H9 (cell line): ENCODE results near the gene MRM3. TPM values are rescaled to one million over a fixed set of nuclear protein-coding genes. Genes with fewer than 3 reads are reported as not detected.

Source experiments
- DNase-seq: peaks from one replicate; pipeline ENCODE4 v3.0.0-alpha.2; 2017
- H2AFZ ChIP-seq: one replicate; pipeline ENCODE4 v1.6.1; 2013; ENCODE audit warnings: mild to moderate bottlenecking, low read length, control low read depth, moderate library complexity
- H2AK5ac ChIP-seq: 2 replicates; pipeline ENCODE4 v1.6.1; 2013; ENCODE audit warnings: low read length, control low read depth, mixed read lengths; ENCODE audit not compliant: insufficient read length
- H2BK120ac ChIP-seq: one replicate; pipeline ENCODE4 v1.6.1; 2013; ENCODE audit warnings: low read depth, mild to moderate bottlenecking, low read length, control low read depth, inconsistent platforms; ENCODE audit not compliant: poor library complexity, severe bottlenecking
- H2BK12ac ChIP-seq: 2 replicates; pipeline ENCODE4 v1.6.1; 2013; ENCODE audit warnings: low read length, control low read depth, mixed read lengths, low read depth; ENCODE audit not compliant: insufficient read length
- H2BK15ac ChIP-seq: 2 replicates; pipeline ENCODE4 v1.6.1; 2013; ENCODE audit warnings: low read depth, low read length, control low read depth
- H2BK20ac ChIP-seq: one replicate; pipeline ENCODE4 v1.6.1; 2013; ENCODE audit warnings: low read depth, mild to moderate bottlenecking, low read length, control low read depth, inconsistent platforms; ENCODE audit not compliant: poor library complexity, severe bottlenecking
- H2BK5ac ChIP-seq: 2 replicates; pipeline ENCODE4 v1.6.1; 2013; ENCODE audit warnings: low read length, control low read depth, mixed read lengths; ENCODE audit not compliant: insufficient read length
- H3K14ac ChIP-seq: 2 replicates; pipeline ENCODE4 v1.6.1; 2013; ENCODE audit warnings: low read length, control low read depth; ENCODE audit not compliant: insufficient read depth
- H3K18ac ChIP-seq: 2 replicates; pipeline ENCODE4 v1.6.1; 2013; ENCODE audit warnings: low read depth, mild to moderate bottlenecking, mixed read lengths, low read length, control low read depth; ENCODE audit not compliant: insufficient read length
- H3K23ac ChIP-seq: 2 replicates; pipeline ENCODE4 v1.6.1; 2013; ENCODE audit warnings: low read length, control low read depth, mixed read lengths, low read depth; ENCODE audit not compliant: insufficient read length
- H3K23me2 ChIP-seq: 2 replicates; pipeline ENCODE4 v1.6.1; 2013; ENCODE audit warnings: low read depth, mild to moderate bottlenecking, mixed read lengths, low read length, control low read depth; ENCODE audit not compliant: insufficient read length, poor library complexity, severe bottlenecking
- H3K27ac ChIP-seq: 2 replicates; pipeline ENCODE4 v1.5.1; 2013; ENCODE audit warnings: low read length, control low read depth, mixed read lengths, low read depth; ENCODE audit not compliant: insufficient read length
- H3K27me3 ChIP-seq: 2 replicates; pipeline ENCODE4 v1.6.1; 2013; ENCODE audit warnings: low read length, control low read depth, inconsistent platforms; ENCODE audit not compliant: insufficient read depth
- H3K4ac ChIP-seq: 2 replicates; pipeline ENCODE4 v1.6.1; 2013; ENCODE audit warnings: low read depth, mild to moderate bottlenecking, control low read depth, inconsistent platforms, low read length, moderate library complexity
- H3K4me1 ChIP-seq: 2 replicates; pipeline ENCODE4 v1.6.1; 2013; ENCODE audit warnings: low read length, control low read depth, inconsistent platforms; ENCODE audit not compliant: insufficient read depth
- H3K4me2 ChIP-seq: 2 replicates; pipeline ENCODE4 v1.6.1; 2013; ENCODE audit warnings: low read length, control low read depth, mixed read lengths; ENCODE audit not compliant: insufficient read length, insufficient read depth
- H3K56ac ChIP-seq: 2 replicates; pipeline ENCODE4 v1.6.1; 2013; ENCODE audit warnings: low read depth, mild to moderate bottlenecking, mixed read lengths, low read length, control low read depth; ENCODE audit not compliant: insufficient read length
- H3K79me1 ChIP-seq: 2 replicates; pipeline ENCODE4 v1.6.1; 2013; ENCODE audit warnings: low read depth, mild to moderate bottlenecking, moderate library complexity, low read length, control low read depth, inconsistent platforms; ENCODE audit not compliant: insufficient read depth, poor library complexity, severe bottlenecking
- H3K79me2 ChIP-seq: 2 replicates; pipeline ENCODE4 v1.6.1; 2013; ENCODE audit warnings: low read length, control low read depth, inconsistent platforms; ENCODE audit not compliant: insufficient read depth
- H3K9ac ChIP-seq: 2 replicates; pipeline ENCODE4 v1.6.1; 2013; ENCODE audit warnings: low read length, control low read depth, mixed read lengths; ENCODE audit not compliant: insufficient read length; ENCODE audit errors: extremely low read depth
- H3K9me3 ChIP-seq: one replicate; pipeline ENCODE4 v1.6.1; 2013; ENCODE audit warnings: low read depth, low read length, inconsistent platforms; ENCODE audit not compliant: control insufficient read depth
- H3T11ph ChIP-seq: one replicate; pipeline ENCODE4 v1.6.1; 2013; ENCODE audit warnings: mild to moderate bottlenecking, low read length, control low read depth, inconsistent platforms
- H4K20me1 ChIP-seq: one replicate; pipeline ENCODE4 v1.6.1; 2013; ENCODE audit not compliant: control insufficient read depth, insufficient read length, insufficient read depth
- H4K5ac ChIP-seq: 2 replicates; pipeline ENCODE4 v1.6.1; 2013; ENCODE audit warnings: low read depth, mild to moderate bottlenecking, mixed read lengths, low read length, control low read depth; ENCODE audit not compliant: insufficient read length
- H4K8ac ChIP-seq: replicated peaks from 2 replicates; pipeline ENCODE4 v1.6.1; 2013; ENCODE audit warnings: low read length, control low read depth, mixed read lengths, low read depth; ENCODE audit not compliant: insufficient read length
- H4K91ac ChIP-seq: 2 replicates; pipeline ENCODE4 v1.6.1; 2013; ENCODE audit warnings: low read depth, mild to moderate bottlenecking, moderate library complexity, mixed read lengths, low read length, control low read depth; ENCODE audit not compliant: insufficient read length
- H3K27ac Mint-ChIP-seq, 3 experiments: 2 replicates in 2 of 3; 3 replicates in 1 of 3; pipeline ENCODE4 v1.8.0; 2020 to 2021; ENCODE audit warnings: mixed read lengths in 3 of 3, mild to moderate bottlenecking in 1 of 3, moderate library complexity in 1 of 3
- H3K27me3 Mint-ChIP-seq: 2 replicates; pipeline ENCODE4 v1.8.0; 2021; ENCODE audit warnings: low read depth, mild to moderate bottlenecking, moderate library complexity, mixed read lengths
- H3K36me3 Mint-ChIP-seq, 3 experiments: 2 replicates in 2 of 3; 3 replicates in 1 of 3; pipeline ENCODE4 v1.8.0; 2020 to 2021; ENCODE audit warnings: low read depth in 3 of 3, mixed read lengths in 3 of 3; ENCODE audit not compliant: insufficient read depth in 1 of 3
- H3K4me1 Mint-ChIP-seq, 2 experiments: 2 replicates each; pipeline ENCODE4 v1.8.0; 2020; ENCODE audit warnings: mixed read lengths in 2 of 2
- H3K4me3 Mint-ChIP-seq, 2 experiments: 2 replicates in 1 of 2; 3 replicates in 1 of 2; pipeline ENCODE4 v1.8.0; 2020 to 2021; ENCODE audit warnings: mild to moderate bottlenecking in 2 of 2, mixed read lengths in 2 of 2, moderate library complexity in 1 of 2
- H3K9me3 Mint-ChIP-seq, 2 experiments: 2 replicates in 1 of 2; 3 replicates in 1 of 2; pipeline ENCODE4 v1.8.0; 2020; ENCODE audit warnings: mild to moderate bottlenecking in 2 of 2, mixed read lengths in 2 of 2, moderate library complexity in 1 of 2
- WGBS: extraction: QIAGEN DNeasy Blood & Tissue Kit; methylation state at CpG from one replicate; pipeline ENCODE4 v1.1.7; 2013; ENCODE audit warnings: missing lambda C conversion rate, low lambda C conversion rate, mixed read lengths; ENCODE audit not compliant: insufficient read length; ENCODE audit errors: extremely low coverage; 5-methylcytosine and 5-hydroxymethylcytosine counted together
- total RNA-seq: library from RNA; stranded (reverse); gene quantifications from 2 replicates; pipeline ENCODE4 v1.2.1, GENCODE V29; 2021
- TF ChIP-seq, protein P1 (sequence below): fragments of 200-600 bp; sonication (generic); conservative IDR thresholded peaks from 3 replicates; pipeline ENCODE4 v1.8.0; 2021; ENCODE audit warnings: antibody characterized with exemption, mild to moderate bottlenecking

Gene MRM3
- total RNA-seq, 1 experiment from 2014 or later: 25.3 TPM

DNA sequence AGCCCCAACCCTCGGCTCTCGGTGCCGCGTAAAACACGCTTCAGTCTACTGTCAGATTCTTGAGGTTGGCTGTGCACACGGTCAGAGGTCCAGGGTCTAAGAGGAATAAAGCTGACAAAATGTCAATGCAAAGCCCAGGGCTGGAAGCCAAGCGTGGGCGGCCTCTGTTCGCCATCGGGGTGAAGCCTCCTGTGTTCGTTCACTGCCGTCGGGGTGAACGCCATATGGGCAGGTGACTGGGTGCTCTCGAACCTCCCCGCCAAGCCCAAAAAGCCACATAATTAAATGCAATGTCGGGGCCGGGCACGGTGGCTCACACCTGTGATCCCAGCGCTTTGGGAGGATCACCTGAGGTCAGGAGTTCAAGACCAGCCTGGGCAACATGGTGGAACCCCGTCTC lies 44.6 kb downstream of the MRM3 start:
- Histone ChIP-seq H3K23me2 (no peaks in the 10 kb centered on the region), H2AK5ac (no peak overlapping the region), H3K56ac (no peak overlapping the region), H4K91ac (no peak overlapping the region), H3K14ac (no peak overlapping the region; the same call in 1 of the 2 replicates), H3K27ac (no peak overlapping the region), H2BK15ac (no peak overlapping the region), H2BK5ac (no peak overlapping the region), H3K27me3 (no peaks in the 10 kb centered on the region), H3K4me2 (no peak overlapping the region), H3K9ac (no peak overlapping the region), H3K4ac (no peak overlapping the region), H3K4me1 (no peaks in the 10 kb centered on the region), H3K9me3 (no peaks in the 10 kb centered on the region), H3K79me1 (peaks cover 3% of the 10 kb centered on the region), H3K23ac (no peak overlapping the region), H2AFZ (no peak overlapping the region), H2BK12ac (no peak overlapping the region), H2BK20ac (no peak overlapping the region), H4K20me1 (no peaks in the 10 kb centered on the region), H4K8ac (no peak overlapping the region), H3K18ac (no peak overlapping the region), H2BK120ac (no peak overlapping the region), H3T11ph (no peak overlapping the region), H4K5ac (no peak overlapping the region), H3K79me2 (no peaks in the 10 kb centered on the region)
- Mint-ChIP-seq H3K36me3 (peaks cover 25 to 40% (median 37%) of the 10 kb centered on the region in 3 experiments), H3K4me3 (no peak overlapping the region), H3K27me3 (no peaks in the 10 kb centered on the region), H3K4me1 (no peaks in the 10 kb centered on the region), H3K27ac (peak overlapping the region in 1 of 3 experiments; percentile 75; a peak in 2 of 7 replicates), H3K9me3 (no peaks in the 10 kb centered on the region; a peak in 1 of 5 replicates)
- no peak for DNase-seq
- WGBS: no CpG with 5 or more reads among the region's 21 CpGs
- TF ChIP-seq, protein P1, sequence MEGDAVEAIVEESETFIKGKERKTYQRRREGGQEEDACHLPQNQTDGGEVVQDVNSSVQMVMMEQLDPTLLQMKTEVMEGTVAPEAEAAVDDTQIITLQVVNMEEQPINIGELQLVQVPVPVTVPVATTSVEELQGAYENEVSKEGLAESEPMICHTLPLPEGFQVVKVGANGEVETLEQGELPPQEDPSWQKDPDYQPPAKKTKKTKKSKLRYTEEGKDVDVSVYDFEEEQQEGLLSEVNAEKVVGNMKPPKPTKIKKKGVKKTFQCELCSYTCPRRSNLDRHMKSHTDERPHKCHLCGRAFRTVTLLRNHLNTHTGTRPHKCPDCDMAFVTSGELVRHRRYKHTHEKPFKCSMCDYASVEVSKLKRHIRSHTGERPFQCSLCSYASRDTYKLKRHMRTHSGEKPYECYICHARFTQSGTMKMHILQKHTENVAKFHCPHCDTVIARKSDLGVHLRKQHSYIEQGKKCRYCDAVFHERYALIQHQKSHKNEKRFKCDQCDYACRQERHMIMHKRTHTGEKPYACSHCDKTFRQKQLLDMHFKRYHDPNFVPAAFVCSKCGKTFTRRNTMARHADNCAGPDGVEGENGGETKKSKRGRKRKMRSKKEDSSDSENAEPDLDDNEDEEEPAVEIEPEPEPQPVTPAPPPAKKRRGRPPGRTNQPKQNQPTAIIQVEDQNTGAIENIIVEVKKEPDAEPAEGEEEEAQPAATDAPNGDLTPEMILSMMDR: no peak
